NB4 (cell line): ENCODE results near the gene STOML3.

Source experiments
- CTCF ChIP-seq: IDR thresholded peaks from one replicate; pipeline ENCODE4 v1.5.1; 2012; ENCODE audit warnings: low read depth, low read length
- POLR2A ChIP-seq: IDR thresholded peaks from 2 replicates; pipeline ENCODE4 v1.6.1; 2011; ENCODE audit warnings: mild to moderate bottlenecking; ENCODE audit not compliant: insufficient read length; ENCODE audit errors: extremely low read depth

DNA sequence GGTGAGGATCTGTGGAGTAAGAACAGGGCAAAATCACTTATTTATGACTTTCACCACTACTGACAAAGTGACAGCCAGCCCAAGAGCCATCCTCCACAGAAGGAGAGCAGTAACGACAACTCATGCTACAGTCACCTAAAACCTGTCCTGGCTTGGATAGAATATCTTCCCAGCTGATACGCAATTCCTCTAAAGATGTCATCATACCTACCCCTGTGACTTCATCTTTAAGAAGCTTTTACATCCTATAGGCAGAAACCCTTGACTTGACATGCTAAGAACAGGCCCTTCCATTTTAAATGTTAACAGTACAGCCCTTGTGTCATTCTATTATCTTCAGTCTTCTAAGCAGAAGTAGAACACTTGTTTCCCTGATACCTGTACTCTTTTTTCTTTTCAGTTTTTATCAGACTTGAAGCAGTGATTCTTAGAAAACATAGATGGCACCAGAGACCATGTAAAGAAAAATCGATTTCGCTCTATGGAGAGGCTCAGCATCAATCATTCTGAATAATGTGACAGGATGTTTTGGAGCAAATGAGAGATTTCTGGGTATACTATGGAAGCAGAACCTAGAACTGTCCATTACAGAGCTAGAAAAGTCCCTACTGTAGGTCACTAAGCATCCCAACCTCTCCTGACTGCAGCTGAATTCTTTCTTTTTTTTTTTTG, 20.1 kb downstream of the STOML3 start:
- no peak for TF ChIP-seq CTCF
- TF ChIP-seq POLR2A = no peak
